ENCODE results near the gene LAP3.

The LAP3 gene

DNA sequence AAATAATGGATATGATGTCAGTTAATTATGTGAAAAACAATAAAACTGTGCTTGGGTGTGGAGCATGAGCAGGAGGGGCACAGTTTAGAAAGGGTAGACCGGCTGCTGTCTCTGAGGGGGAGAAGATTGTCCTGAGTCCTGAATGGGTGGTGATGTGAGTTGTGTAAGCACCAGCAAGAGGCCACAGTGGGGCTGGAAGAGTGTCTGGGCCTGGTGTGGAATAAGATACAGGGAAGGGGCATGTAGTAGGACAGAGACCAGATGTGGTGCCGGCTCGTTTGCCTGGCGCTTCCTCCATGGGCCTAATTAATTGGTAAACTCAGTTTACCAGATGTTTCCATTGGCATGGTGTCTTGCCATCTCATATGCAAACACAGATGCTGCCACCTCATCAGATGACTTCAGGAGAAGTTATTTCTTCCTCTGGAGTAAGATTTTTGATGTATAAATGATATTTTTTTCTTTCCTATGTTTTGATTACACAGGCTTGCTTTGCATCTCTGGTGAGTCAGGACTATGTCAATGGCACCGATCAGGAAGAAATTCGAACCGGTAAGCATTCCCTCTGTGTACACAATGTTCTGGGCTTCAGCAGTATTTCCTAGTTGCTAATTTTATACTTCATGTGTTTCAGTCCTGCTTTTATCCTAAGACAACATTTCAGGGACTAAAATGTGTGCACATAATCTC, 42.6 kb downstream of the LAP3 start:
- peak; percentile 40 for DNase-seq (ENCODE audit: low read depth)

DNA sequence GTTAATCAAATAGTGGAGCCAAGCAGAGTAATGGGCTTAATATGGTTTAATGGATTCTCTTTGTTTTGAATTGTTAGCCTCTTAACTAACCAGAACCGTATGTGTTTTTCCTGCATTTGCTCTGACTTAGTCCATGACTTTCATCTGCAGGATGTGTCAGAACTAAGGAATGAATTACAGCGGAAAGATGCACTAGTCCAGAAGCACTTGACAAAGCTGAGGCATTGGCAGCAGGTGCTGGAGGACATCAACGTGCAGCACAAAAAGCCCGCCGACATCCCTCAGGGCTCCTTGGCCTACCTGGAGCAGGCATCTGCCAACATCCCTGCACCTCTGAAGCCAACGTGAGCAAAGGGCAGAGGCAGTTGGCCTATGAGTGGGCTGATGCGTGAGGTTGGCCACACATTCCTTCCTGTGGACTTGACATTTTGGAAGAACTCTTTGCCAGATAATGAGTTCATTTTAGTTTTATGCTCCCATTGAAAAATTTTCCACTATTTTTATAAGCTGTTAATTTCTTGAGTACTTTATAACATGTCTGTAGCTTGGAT, 46.5 kb downstream of the LAP3 start:
- DNase-seq (ENCODE audit: low read depth): no peak

DNA sequence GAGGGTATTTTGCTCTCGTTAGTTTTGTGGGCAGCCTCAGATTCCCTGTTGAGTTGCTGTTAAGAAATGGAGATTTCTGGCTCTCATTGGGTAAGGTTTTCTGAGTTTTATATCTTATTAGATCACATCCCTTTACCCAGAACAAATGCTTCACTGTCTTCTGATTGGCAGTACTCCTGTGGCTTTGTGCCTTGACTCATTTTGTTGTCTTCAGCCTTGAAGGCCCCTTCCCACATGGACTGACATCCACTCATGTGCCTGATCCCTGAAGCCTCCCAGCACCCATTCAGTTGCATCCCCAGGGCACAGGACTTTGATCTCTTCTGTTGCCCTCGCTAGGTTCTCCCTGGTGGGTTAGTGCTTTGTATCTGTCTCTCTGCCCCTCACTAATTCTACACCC, 47.8 kb downstream of the LAP3 start:
- DNase-seq (ENCODE audit: low read depth): no peak

DNA sequence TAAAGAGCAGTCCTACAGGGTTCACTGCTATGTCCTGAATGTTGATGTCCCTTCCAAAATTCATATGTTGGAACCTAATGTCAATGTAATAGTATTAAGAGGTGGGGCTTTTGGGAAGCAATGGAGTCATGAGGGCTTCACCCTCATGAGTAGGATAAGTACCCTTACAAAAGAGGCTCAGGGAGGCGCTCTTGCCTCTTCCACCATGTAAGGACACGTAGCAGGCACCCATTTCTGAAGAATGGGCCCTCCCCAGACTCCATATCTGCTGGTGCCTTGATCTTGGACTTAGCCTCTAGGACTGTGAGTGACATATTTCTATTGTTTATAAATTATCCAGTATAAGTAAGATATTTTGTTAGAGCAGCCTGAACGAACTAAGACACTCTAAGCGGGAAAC, 53.2 kb downstream of the LAP3 start:
- DNase-seq (ENCODE audit: low read depth): no peak

DNA sequence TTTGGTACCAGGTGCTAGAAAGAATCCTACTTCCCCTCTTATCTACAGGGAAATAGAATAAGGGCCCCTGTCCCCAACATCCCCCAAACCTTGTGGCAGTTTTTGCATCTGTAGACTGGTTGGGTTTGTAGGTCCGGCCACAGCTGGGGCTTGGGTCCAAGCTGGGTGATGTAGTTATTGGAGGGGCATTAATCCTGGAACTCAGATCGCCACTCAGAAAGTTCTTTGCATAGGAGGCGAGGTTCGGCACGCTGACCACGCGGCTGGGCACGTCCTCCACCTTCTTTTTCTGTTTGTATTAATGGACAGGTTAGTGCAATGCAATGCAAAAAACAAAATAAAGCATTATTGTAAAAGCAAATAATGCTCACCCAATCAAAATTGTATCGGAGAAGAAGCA, 56.6 kb downstream of the LAP3 start:
- no peak for DNase-seq (ENCODE audit: low read depth)

DNA sequence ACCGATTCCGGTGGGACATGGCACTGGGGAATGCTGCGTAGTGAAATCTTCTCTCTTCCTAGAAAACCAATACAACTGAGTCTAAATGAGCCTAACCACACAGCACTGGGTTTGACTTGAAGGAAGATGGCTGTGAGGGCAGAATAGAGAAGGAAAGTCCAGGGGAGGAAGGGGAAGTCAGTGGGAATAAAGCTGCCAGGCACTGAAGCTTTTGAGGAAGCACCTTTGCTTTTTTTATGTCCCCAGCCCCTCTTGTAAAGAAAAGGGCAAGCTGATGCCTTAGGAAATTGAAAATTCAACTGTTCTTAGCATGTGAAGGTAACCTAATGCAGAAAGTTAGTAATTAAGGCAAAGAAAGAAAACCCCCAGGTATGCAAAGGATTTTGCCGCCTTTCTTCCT, 58.1 kb downstream of the LAP3 start:
- DNase-seq (ENCODE audit: low read depth): no peak

DNA sequence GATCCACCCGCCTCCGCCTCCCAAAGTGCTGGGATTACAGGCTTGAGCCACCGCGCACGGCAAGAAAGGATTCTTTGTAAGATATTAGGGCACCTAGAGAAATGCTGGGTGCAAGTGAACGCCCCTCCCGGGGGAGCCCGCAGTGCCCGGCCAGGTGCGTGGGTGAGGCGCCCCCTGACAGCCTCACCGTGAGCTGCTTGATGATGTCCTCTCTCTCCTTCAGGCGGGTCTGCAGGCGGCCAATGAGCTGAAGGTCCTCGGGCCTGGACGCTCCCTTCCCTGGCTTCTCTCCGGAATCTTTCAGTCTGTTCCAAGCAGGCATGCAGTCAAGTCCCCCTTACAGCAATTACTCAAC, 59.3 kb downstream of the LAP3 start:
- no peak for DNase-seq (ENCODE audit: low read depth)

DNA sequence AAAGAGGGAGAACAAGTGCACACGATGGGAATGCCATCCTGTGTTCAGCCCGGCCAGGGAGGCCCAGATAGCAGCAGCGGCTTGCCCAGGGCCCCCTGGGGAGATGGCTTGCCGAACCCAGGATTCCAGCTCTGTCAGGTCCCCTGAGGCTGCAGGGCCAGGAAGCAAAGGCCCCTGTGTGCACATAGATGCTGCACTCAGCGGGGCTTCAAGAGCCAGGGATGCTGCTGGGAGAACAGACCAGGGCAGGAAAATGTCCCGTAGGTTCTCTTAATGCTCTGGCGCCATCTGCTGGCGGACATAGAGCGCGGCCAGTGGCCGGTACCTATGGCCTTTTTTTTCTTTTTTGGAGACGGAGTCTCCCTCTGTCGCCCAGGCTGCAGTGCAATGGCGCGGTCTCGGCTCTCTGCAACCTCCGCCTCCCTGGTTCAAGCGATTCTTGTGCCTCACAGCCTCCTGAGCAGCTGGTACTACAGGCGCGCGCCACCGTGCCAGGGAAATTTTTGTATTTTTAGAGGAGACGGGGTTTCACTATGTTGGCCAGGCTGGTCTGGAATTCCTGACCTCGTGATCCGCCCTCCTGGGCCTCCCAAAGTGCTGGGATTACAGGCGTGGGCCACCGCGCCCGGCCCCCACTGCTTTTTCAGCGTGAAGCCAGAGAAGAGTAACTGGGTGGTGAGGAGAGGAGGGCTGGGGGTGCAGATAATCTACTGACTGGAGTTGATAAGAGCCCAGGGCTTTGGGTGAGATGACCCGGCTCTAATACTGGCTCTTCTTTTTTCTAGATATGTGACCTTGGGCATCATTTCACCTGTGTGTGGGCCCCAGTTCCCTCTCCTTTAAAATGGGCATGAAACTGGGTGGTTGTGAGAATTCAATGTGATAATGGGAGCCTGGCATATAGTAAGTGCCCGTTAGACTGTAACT, 60.0 kb downstream of the LAP3 start:
- DNase-seq (ENCODE audit: low read depth): no peak

DNA sequence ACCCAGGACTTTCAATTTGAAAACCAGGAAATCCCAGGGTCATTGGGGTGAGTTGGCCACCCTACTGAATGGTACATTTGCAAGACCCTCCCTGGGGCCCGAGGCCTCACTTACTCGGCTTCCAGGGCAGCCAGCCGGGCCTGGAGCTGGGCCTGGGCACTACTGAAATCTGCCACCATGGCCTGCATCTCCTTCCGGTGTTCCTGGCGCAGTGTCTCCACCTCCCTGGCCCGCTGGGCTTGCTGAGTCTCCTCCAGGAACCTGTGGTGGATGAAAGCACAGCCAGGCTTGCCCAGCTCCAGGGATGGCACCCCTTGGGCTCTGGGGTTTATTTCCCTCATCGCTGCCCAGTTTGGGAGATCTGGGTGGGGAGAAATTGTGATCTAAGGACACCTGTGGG, 62.1 kb downstream of the LAP3 start:
- DNase-seq (ENCODE audit: low read depth): no peak

DNA sequence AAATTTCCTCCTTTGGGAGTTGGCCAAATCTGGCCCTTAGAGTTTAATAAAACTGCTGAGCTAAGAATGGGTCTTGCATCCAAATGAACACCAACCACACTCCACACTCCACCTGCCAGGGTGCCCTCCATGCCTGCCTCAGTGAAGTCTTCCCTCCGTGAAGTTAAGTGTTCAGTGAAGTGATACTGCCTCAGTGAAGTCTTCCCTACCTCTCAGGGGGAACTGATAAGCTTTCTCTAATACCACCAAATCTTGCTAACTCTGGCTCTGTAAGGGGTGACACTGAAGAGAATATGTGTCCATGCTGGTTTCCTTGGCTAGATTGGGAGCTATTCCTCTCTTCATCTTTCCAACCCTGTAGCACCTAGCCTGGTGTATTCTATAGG, 65.4 kb downstream of the LAP3 start:
- no peak for DNase-seq (ENCODE audit: low read depth)

DNA sequence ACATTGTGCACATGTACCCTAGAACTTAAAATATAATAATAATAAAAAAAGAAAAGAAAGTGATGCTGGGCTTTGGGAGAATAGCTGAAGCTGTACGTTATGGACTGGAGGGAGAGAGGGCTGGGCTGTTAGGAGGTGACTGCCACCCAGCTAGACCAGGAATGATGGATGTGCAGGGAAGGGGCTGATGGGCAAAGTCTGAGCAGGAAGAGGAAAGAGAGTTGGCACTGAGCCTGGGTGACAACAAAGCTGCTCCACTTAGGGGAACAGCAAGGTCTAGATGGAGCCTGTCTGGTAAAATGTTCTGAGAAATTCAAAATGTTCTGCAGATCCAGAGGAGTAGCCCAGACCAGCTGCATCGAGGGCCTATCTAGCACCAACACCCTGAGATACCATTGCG, 69.7 kb downstream of the LAP3 start:
- no peak for DNase-seq (ENCODE audit: low read depth)

DNA sequence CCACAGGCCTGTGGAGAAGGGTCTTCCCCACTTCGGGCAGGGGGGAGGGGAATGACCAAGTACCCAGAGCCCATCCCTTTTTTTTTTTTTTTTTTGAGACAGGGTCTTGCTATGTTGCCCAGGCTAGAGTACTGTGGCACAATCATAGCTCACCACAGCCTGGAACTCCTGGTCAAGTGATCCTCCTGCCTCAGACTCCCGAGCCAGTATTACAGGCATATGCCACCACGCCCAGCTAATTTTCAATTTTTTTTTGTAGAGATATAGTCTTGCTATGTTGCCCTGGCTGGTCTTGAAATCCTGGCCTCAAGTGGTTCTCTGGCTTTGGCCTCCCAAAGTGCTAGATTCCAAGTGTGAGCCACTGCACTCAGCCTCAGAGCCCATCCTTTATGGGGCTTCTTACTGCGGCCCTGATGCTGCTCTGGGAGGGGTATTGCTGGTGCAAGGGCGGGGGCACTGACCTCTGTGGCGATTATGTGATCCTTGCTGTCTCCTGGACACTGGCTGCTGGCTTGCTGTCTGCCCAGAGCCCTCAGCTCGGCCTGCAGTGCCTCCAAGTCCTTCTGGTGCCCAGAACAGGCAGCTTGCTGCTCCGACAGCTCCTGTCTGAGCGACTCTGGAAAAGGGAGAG, 70.3 kb downstream of the LAP3 start:
- no peak for DNase-seq (ENCODE audit: low read depth)

DNA sequence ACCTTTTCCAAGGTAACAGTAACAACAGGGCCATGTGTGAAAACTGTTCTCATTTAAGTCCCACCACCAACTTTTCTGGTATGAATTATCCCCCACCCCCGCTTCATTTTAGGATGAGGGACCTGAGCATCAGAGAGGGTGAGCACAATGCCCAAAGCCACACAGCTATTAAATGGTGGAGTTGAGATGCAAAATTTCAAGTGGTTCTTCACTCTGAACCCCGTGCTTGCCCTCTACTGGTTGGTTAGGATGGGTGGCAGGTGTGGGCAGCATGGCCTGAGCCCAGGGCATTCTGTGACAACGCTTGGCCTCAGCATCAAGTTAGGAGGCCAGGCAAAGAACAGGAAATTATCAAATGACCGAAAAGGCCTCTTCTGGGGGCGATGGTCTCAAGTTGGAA, 70.9 kb downstream of the LAP3 start:
- DNase-seq (ENCODE audit: low read depth): no peak

DNA sequence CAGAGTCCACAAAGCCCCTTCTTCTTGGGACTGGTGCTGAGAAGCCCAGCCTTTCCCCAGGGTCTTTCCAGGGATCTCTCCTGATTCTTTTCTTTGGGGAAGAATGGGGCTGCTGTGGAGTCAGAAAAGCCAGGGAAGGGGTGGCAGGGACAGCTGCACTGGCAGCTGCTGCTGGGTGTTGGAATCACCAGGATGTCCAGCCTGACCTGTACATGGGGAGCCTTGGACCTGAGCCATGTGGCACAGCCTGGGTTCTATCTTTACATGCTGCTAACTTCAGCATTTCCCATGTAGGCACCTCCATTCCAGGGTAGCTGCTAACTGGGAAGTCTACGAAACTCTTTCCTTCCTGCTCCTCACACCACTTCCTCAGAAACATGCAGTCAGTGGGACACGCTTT, 73.4 kb downstream of the LAP3 start:
- no peak for DNase-seq (ENCODE audit: low read depth)

DNA sequence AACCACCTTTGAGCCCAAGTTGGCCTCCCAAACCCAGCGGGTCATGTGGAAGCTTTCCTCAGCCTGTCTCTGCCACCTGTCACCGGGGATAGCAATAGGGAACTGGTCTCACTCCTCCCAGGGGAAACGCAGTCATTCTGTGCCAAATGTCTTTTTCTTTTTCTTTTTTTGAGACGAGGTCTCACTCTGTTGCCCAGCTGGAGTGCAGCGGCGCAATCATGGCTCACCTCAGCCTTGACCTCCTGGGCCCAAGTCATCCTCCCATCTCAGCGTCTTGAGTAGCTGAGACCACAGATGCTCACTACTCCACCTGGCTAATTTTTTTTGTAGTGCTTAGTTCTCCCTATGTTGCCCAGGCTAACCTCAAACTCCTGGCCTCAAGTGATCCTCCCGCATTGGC, 77.7 kb downstream of the LAP3 start:
- DNase-seq (ENCODE audit: low read depth): no peak

DNA sequence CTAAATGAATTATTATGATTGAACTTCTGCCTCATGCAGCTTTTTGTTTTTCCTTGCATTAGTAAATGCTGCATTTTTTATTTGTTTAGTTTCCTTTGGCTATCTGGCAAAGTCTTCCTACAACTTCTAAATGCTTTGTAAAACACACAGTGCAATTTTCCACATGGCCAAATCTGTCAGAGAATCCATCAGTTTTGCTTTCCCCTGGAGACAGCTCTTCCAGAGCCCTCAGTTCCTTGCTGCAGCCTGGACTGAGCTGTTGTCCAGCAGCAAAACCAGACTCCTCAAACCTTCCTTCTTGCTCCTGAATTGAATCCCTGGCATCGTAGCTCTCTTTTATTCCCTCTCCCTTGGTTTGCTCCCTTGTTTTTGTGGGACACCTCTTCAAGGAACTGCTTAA, 80.1 kb downstream of the LAP3 start:
- no peak for DNase-seq (ENCODE audit: low read depth)
